Astrocyte (in vitro differentiated cells and primary cell): ENCODE results near the gene MCTP2. TPM values are rescaled to one million over a fixed set of nuclear protein-coding genes. Genes with fewer than 3 reads are reported as not detected.

Experiments used
- DNase-seq: peaks from one replicate; pipeline ENCODE4 v3.0.0-alpha.2; 2010; ENCODE audit warnings: low read depth
- FAIRE-seq: peaks from 2 replicates; lab custom pipeline; 2011; peaks lifted over from hg19 to GRCh38; lab: Jason Lieb, UNC
- H2AFZ ChIP-seq: 2 replicates; pipeline ENCODE4 v1.6.0; 2012; ENCODE audit warnings: low read depth, low read length, inconsistent platforms
- H3K27ac ChIP-seq: 2 replicates; pipeline ENCODE4 v1.5.1; 2011; ENCODE audit warnings: low read depth, low read length, inconsistent platforms
- H3K27me3 ChIP-seq: 2 replicates; pipeline ENCODE4 v1.6.0; 2011; ENCODE audit warnings: low read length, inconsistent platforms; ENCODE audit not compliant: insufficient read depth
- H3K36me3 ChIP-seq: 2 replicates; pipeline ENCODE4 v1.5.1; 2011; ENCODE audit warnings: low read length, inconsistent platforms; ENCODE audit not compliant: insufficient read depth
- H3K4me1 ChIP-seq: 2 replicates; pipeline ENCODE4 v1.5.1; 2011; ENCODE audit warnings: low read length, inconsistent platforms; ENCODE audit not compliant: insufficient read depth
- H3K4me2 ChIP-seq: 2 replicates; pipeline ENCODE4 v1.6.0; 2012; ENCODE audit warnings: low read length, inconsistent platforms
- H3K4me3 ChIP-seq: 2 replicates; pipeline ENCODE4 v1.5.1; 2011; ENCODE audit warnings: low read depth, mild to moderate bottlenecking, low read length, inconsistent platforms; ENCODE audit not compliant: insufficient read depth
- H3K79me2 ChIP-seq: 2 replicates; pipeline ENCODE4 v1.6.0; 2012; ENCODE audit warnings: mild to moderate bottlenecking, low read length, inconsistent platforms; ENCODE audit not compliant: insufficient read depth
- H3K9ac ChIP-seq: 2 replicates; pipeline ENCODE4 v1.6.0; 2012; ENCODE audit warnings: mild to moderate bottlenecking, low read length, inconsistent platforms
- H3K9me3 ChIP-seq: 2 replicates; pipeline ENCODE4 v1.5.1; 2012; ENCODE audit warnings: low read depth, mild to moderate bottlenecking, low read length, inconsistent platforms; ENCODE audit not compliant: insufficient read depth
- H4K20me1 ChIP-seq: 2 replicates; pipeline ENCODE4 v1.6.0; 2012; ENCODE audit warnings: low read length, inconsistent platforms; ENCODE audit not compliant: insufficient read depth
- H3K27ac Mint-ChIP-seq: one replicate; pipeline ENCODE4 v1.8.0; 2021; ENCODE audit warnings: mild to moderate bottlenecking, mixed read lengths; ENCODE audit not compliant: unreplicated experiment
- H3K27me3 Mint-ChIP-seq: one replicate; pipeline ENCODE4 v1.8.0; 2021; ENCODE audit warnings: low read depth, mixed read lengths; ENCODE audit not compliant: unreplicated experiment
- H3K36me3 Mint-ChIP-seq: one replicate; pipeline ENCODE4 v1.8.0; 2021; ENCODE audit warnings: low read depth, mixed read lengths; ENCODE audit not compliant: unreplicated experiment
- H3K4me1 Mint-ChIP-seq: one replicate; pipeline ENCODE4 v1.8.0; 2021; ENCODE audit warnings: low read depth, mixed read lengths; ENCODE audit not compliant: unreplicated experiment
- H3K4me3 Mint-ChIP-seq: one replicate; pipeline ENCODE4 v1.8.0; 2021; ENCODE audit warnings: mild to moderate bottlenecking, moderate library complexity, mixed read lengths; ENCODE audit not compliant: unreplicated experiment
- H3K9me3 Mint-ChIP-seq: one replicate; pipeline ENCODE4 v1.8.0; 2021; ENCODE audit warnings: mild to moderate bottlenecking, mixed read lengths; ENCODE audit not compliant: unreplicated experiment
- CTCF ChIP-seq: IDR thresholded peaks from 2 replicates; pipeline ENCODE4 v1.5.1; 2011; ENCODE audit warnings: low read depth, mild to moderate bottlenecking, inconsistent platforms, low read length, moderate library complexity; ENCODE audit not compliant: insufficient read depth
- EZH2 ChIP-seq: IDR thresholded peaks from 2 replicates; pipeline ENCODE4 v1.6.1; 2012; ENCODE audit warnings: mild to moderate bottlenecking, low read length, inconsistent platforms; ENCODE audit not compliant: insufficient read depth
- total RNA-seq: library from RNA; stranded (reverse); gene quantifications from 2 replicates; pipeline ENCODE4 v1.2.1, GENCODE V29; 2021

Gene MCTP2
- total RNA-seq, 1 donor from 2014 or later = 2.6 TPM

- H3K27me3 ChIP-seq = no peaks in the 10 kb centered on the region
- no peak overlapping the region for H3K27ac ChIP-seq
- Mint-ChIP-seq H3K36me3 (no peaks in the 10 kb centered on the region), H3K27ac (no peak overlapping the region), H3K9me3 (peaks cover 2% of the 10 kb centered on the region), H3K4me3 (no peak overlapping the region), H3K27me3 (no peaks in the 10 kb centered on the region), H3K4me1 (peaks cover 9% of the 10 kb centered on the region)
- TF ChIP-seq EZH2 (no peak), CTCF (no peak)
- no peak for FAIRE-seq
- H3K4me3 ChIP-seq = no peak overlapping the region
- no peak overlapping the region for H3K9ac ChIP-seq
- no peaks in the 10 kb centered on the region for H3K4me1 ChIP-seq
- H3K79me2 ChIP-seq = no peaks in the 10 kb centered on the region
- no peaks in the 10 kb centered on the region for H4K20me1 ChIP-seq
- no peak overlapping the region for H2AFZ ChIP-seq
- peaks cover 2% of the 10 kb centered on the region for H3K9me3 ChIP-seq
- H3K4me2 ChIP-seq = no peak overlapping the region
- H3K36me3 ChIP-seq = no peaks in the 10 kb centered on the region
- DNase-seq = no peak
Measured at GRCh38 chr15:94446441-94446840, 215.1 kb downstream of the MCTP2 start.

GRCh38 chr15:94451466-94451865 lies 220.1 kb downstream of the MCTP2 start:
- H3K4me3 Mint-ChIP-seq = no peak overlapping the region
- no peak overlapping the region for H3K27ac Mint-ChIP-seq
- no peaks in the 10 kb centered on the region for H3K27me3 Mint-ChIP-seq
- Histone ChIP-seq H3K9me3 (no peaks in the 10 kb centered on the region), H3K79me2 (no peaks in the 10 kb centered on the region), H3K27me3 (no peaks in the 10 kb centered on the region), H3K4me2 (no peak overlapping the region), H2AFZ (no peak overlapping the region), H3K27ac (no peak overlapping the region), H3K4me3 (no peak overlapping the region), H3K4me1 (no peaks in the 10 kb centered on the region), H4K20me1 (no peaks in the 10 kb centered on the region), H3K9ac (no peak overlapping the region), H3K36me3 (no peaks in the 10 kb centered on the region)
- TF ChIP-seq EZH2 (no peak), CTCF (no peak)
- H3K4me1 Mint-ChIP-seq = peaks cover 4% of the 10 kb centered on the region
- H3K36me3 Mint-ChIP-seq = no peaks in the 10 kb centered on the region
- peaks cover 2% of the 10 kb centered on the region for H3K9me3 Mint-ChIP-seq
- no peak for DNase-seq
- FAIRE-seq = no peak

- no peak overlapping the region for H3K27ac Mint-ChIP-seq
- Histone ChIP-seq H4K20me1 (no peaks in the 10 kb centered on the region), H3K9me3 (no peaks in the 10 kb centered on the region), H3K36me3 (no peaks in the 10 kb centered on the region), H3K27ac (no peak overlapping the region), H3K27me3 (no peaks in the 10 kb centered on the region), H3K4me3 (no peak overlapping the region), H3K4me2 (no peak overlapping the region), H3K9ac (no peak overlapping the region), H3K79me2 (no peaks in the 10 kb centered on the region), H3K4me1 (no peaks in the 10 kb centered on the region), H2AFZ (no peak overlapping the region)
- H3K36me3 Mint-ChIP-seq = no peaks in the 10 kb centered on the region
- H3K4me1 Mint-ChIP-seq = peaks cover 4% of the 10 kb centered on the region
- no peak for DNase-seq
- TF ChIP-seq CTCF = no peak
- no peak overlapping the region for H3K4me3 Mint-ChIP-seq
- FAIRE-seq = no peak
- no peaks in the 10 kb centered on the region for H3K9me3 Mint-ChIP-seq
- H3K27me3 Mint-ChIP-seq = no peaks in the 10 kb centered on the region
Measured at GRCh38 chr15:94453227-94453988, 222.0 kb downstream of the MCTP2 start.
